ENCODE results near the gene LCN9. TPM values are rescaled to one million over a fixed set of nuclear protein-coding genes. Genes with fewer than 3 reads are reported as not detected.

LCN9 gene
- total and polyA plus RNA-seq, 2 experiments from 2014 or later = not detected

DNA sequence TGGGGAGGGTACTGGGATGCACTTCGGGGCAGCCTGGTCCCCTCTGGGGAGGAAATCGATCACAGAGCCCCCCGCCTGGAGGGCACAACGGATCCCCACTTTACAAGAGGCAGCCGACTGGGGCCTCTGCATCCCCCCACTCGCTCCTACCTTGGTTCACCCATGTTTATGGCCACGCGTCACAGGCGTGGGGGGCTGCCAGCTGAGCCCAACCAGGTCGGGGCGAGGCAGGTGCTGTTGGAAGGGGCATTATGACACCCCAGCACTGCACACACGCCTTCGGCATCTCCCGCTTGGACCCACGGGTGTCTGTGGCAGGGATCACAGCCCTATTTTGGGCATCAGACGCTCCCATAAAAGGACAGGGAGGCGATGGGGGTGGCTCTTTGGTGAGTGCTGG lies 21.6 kb downstream of the LCN9 start:
- peaks cover 3% of the 10 kb centered on the region for H3K27me3 Mint-ChIP-seq (ENCODE audit: insufficient read depth, low read depth, poor library complexity)
- H2AFZ ChIP-seq = no peak overlapping the region
- no peak overlapping the region for H3K27ac Mint-ChIP-seq
- no peak overlapping the region for H3K4me3 Mint-ChIP-seq
- no peaks in the 10 kb centered on the region for H3F3A ChIP-seq (replicated peaks; ENCODE audit: low read depth)
- no peak overlapping the region for H3K4me3 ChIP-seq
- H3K27ac ChIP-seq (ENCODE audit: low read depth) = no peak overlapping the region
- H3K4me2 ChIP-seq = no peak overlapping the region
- H3K36me3 Mint-ChIP-seq (ENCODE audit: low read depth) = no peaks in the 10 kb centered on the region
- no peak for TF ChIP-seq EZH2phosphoT487 (IDR thresholded peaks at IDR 0.05; ENCODE audit: unreplicated experiment)
- no peak for TF ChIP-seq ZNF114 (CRISPR knock-in tag; IDR thresholded peaks at IDR 0.05)
- TF ChIP-seq JUNB (IDR thresholded peaks at IDR 0.05; ENCODE audit: unreplicated experiment) = no peak
- TF ChIP-seq CREB1 (CRISPR knock-in tag; IDR thresholded peaks at IDR 0.05; ENCODE audit: low read depth) = no peak
- TF ChIP-seq, protein P1, sequence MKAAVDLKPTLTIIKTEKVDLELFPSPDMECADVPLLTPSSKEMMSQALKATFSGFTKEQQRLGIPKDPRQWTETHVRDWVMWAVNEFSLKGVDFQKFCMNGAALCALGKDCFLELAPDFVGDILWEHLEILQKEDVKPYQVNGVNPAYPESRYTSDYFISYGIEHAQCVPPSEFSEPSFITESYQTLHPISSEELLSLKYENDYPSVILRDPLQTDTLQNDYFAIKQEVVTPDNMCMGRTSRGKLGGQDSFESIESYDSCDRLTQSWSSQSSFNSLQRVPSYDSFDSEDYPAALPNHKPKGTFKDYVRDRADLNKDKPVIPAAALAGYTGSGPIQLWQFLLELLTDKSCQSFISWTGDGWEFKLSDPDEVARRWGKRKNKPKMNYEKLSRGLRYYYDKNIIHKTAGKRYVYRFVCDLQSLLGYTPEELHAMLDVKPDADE (IDR thresholded peaks at IDR 0.05) = no peak
- TF ChIP-seq, protein P2, sequence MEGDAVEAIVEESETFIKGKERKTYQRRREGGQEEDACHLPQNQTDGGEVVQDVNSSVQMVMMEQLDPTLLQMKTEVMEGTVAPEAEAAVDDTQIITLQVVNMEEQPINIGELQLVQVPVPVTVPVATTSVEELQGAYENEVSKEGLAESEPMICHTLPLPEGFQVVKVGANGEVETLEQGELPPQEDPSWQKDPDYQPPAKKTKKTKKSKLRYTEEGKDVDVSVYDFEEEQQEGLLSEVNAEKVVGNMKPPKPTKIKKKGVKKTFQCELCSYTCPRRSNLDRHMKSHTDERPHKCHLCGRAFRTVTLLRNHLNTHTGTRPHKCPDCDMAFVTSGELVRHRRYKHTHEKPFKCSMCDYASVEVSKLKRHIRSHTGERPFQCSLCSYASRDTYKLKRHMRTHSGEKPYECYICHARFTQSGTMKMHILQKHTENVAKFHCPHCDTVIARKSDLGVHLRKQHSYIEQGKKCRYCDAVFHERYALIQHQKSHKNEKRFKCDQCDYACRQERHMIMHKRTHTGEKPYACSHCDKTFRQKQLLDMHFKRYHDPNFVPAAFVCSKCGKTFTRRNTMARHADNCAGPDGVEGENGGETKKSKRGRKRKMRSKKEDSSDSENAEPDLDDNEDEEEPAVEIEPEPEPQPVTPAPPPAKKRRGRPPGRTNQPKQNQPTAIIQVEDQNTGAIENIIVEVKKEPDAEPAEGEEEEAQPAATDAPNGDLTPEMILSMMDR (conservative IDR thresholded peaks at IDR 0.05; ENCODE audit: low read depth in 2 of 2) = no peak
- TF ChIP-seq, protein P3, sequence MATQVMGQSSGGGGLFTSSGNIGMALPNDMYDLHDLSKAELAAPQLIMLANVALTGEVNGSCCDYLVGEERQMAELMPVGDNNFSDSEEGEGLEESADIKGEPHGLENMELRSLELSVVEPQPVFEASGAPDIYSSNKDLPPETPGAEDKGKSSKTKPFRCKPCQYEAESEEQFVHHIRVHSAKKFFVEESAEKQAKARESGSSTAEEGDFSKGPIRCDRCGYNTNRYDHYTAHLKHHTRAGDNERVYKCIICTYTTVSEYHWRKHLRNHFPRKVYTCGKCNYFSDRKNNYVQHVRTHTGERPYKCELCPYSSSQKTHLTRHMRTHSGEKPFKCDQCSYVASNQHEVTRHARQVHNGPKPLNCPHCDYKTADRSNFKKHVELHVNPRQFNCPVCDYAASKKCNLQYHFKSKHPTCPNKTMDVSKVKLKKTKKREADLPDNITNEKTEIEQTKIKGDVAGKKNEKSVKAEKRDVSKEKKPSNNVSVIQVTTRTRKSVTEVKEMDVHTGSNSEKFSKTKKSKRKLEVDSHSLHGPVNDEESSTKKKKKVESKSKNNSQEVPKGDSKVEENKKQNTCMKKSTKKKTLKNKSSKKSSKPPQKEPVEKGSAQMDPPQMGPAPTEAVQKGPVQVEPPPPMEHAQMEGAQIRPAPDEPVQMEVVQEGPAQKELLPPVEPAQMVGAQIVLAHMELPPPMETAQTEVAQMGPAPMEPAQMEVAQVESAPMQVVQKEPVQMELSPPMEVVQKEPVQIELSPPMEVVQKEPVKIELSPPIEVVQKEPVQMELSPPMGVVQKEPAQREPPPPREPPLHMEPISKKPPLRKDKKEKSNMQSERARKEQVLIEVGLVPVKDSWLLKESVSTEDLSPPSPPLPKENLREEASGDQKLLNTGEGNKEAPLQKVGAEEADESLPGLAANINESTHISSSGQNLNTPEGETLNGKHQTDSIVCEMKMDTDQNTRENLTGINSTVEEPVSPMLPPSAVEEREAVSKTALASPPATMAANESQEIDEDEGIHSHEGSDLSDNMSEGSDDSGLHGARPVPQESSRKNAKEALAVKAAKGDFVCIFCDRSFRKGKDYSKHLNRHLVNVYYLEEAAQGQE (IDR thresholded peaks at IDR 0.05; ENCODE audit: unreplicated experiment) = no peak
- no peak for TF ChIP-seq NANOG (IDR thresholded peaks at IDR 0.05; ENCODE audit: borderline replicate concordance)
- TF ChIP-seq EZH2 (IDR thresholded peaks at IDR 0.05; ENCODE audit: low read depth, unreplicated experiment) = no peak
- TF ChIP-seq ZNF331 (CRISPR knock-in tag; IDR thresholded peaks at IDR 0.05; ENCODE audit: low read depth) = no peak
- TF ChIP-seq STAT1 (IDR thresholded peaks at IDR 0.05; ENCODE audit: unreplicated experiment) = no peak
- TF ChIP-seq, protein P4, sequence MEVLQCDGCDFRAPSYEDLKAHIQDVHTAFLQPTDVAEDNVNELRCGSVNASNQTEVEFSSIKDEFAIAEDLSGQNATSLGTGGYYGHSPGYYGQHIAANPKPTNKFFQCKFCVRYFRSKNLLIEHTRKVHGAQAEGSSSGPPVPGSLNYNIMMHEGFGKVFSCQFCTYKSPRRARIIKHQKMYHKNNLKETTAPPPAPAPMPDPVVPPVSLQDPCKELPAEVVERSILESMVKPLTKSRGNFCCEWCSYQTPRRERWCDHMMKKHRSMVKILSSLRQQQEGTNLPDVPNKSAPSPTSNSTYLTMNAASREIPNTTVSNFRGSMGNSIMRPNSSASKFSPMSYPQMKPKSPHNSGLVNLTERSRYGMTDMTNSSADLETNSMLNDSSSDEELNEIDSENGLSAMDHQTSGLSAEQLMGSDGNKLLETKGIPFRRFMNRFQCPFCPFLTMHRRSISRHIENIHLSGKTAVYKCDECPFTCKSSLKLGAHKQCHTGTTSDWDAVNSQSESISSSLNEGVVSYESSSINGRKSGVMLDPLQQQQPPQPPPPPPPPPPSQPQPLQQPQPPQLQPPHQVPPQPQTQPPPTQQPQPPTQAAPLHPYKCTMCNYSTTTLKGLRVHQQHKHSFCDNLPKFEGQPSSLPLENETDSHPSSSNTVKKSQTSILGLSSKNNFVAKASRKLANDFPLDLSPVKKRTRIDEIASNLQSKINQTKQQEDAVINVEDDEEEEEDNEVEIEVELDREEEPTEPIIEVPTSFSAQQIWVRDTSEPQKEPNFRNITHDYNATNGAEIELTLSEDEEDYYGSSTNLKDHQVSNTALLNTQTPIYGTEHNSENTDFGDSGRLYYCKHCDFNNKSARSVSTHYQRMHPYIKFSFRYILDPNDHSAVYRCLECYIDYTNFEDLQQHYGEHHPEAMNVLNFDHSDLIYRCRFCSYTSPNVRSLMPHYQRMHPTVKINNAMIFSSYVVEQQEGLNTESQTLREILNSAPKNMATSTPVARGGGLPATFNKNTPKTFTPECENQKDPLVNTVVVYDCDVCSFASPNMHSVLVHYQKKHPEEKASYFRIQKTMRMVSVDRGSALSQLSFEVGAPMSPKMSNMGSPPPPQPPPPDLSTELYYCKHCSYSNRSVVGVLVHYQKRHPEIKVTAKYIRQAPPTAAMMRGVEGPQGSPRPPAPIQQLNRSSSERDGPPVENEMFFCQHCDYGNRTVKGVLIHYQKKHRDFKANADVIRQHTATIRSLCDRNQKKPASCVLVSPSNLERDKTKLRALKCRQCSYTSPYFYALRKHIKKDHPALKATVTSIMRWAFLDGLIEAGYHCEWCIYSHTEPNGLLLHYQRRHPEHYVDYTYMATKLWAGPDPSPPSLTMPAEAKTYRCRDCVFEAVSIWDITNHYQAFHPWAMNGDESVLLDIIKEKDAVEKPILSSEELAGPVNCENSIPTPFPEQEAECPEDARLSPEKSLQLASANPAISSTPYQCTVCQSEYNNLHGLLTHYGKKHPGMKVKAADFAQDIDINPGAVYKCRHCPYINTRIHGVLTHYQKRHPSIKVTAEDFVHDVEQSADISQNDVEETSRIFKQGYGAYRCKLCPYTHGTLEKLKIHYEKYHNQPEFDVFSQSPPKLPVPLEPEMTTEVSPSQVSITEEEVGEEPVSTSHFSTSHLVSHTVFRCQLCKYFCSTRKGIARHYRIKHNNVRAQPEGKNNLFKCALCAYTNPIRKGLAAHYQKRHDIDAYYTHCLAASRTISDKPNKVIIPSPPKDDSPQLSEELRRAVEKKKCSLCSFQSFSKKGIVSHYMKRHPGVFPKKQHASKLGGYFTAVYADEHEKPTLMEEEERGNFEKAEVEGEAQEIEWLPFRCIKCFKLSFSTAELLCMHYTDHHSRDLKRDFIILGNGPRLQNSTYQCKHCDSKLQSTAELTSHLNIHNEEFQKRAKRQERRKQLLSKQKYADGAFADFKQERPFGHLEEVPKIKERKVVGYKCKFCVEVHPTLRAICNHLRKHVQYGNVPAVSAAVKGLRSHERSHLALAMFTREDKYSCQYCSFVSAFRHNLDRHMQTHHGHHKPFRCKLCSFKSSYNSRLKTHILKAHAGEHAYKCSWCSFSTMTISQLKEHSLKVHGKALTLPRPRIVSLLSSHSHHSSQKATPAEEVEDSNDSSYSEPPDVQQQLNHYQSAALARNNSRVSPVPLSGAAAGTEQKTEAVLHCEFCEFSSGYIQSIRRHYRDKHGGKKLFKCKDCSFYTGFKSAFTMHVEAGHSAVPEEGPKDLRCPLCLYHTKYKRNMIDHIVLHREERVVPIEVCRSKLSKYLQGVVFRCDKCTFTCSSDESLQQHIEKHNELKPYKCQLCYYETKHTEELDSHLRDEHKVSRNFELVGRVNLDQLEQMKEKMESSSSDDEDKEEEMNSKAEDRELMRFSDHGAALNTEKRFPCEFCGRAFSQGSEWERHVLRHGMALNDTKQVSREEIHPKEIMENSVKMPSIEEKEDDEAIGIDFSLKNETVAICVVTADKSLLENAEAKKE (CRISPR knock-in tag; IDR thresholded peaks at IDR 0.05) = no peak
- no peak for TF ChIP-seq POLR2AphosphoS5 (IDR thresholded peaks at IDR 0.05; ENCODE audit: low read depth)
- H4K20me1 ChIP-seq (replicated peaks; ENCODE audit: insufficient read depth) = no peaks in the 10 kb centered on the region
- H3K9me3 Mint-ChIP-seq = peaks cover 4% of the 10 kb centered on the region; the same call in 1 of the 3 replicates
- H3K9me2 ChIP-seq (ENCODE audit: insufficient read depth) = no peaks in the 10 kb centered on the region
- DNase-seq (ENCODE audit: low spot score) (no peak), ATAC-seq (no peak)
- no peaks in the 10 kb centered on the region for H3K27me3 ChIP-seq (ENCODE audit: insufficient read depth)
- H3K79me2 ChIP-seq (replicated peaks; ENCODE audit: insufficient read depth) = no peaks in the 10 kb centered on the region
- no peaks in the 10 kb centered on the region for H3K36me3 ChIP-seq (ENCODE audit: insufficient read depth)
- H3K4me1 Mint-ChIP-seq = peaks cover 8% of the 10 kb centered on the region
- H3K4me1 ChIP-seq (ENCODE audit: insufficient read depth) = no peaks in the 10 kb centered on the region; the same call in 1 of the 2 replicates
